KMS-11 (cell line): ENCODE measurements around the gene ANKRD52.
A peak's percentile ranks its signal among the peaks of the same experiment; 100 is the strongest.
"Not testable (repeated sequence)": the region's sequence is repeated elsewhere in the genome, so short reads cannot be mapped to it uniquely, and the experiment has no call there.

ENCODE experiments used
- H2AFZ ChIP-seq: fragments of 200-600 bp; sonication (generic); 2 replicates; pipeline ENCODE4 v1.6.1; 2016; ENCODE audit warnings: antibody characterized with exemption, mixed run types, low read depth
- H3K27ac ChIP-seq: fragments of 200-600 bp; sonication (generic); 2 replicates; pipeline ENCODE4 v1.6.1; 2016; ENCODE audit warnings: mild to moderate bottlenecking, mixed run types
- H3K27me3 ChIP-seq: fragments of 200-600 bp; sonication (generic); 2 replicates; pipeline ENCODE4 v1.6.1; 2017; ENCODE audit warnings: mild to moderate bottlenecking, low read depth, mixed run types, moderate library complexity; ENCODE audit not compliant: insufficient read depth
- H3K36me3 ChIP-seq: fragments of 200-600 bp; sonication (generic); 2 replicates; pipeline ENCODE4 v1.6.1; 2017; ENCODE audit warnings: mild to moderate bottlenecking, mixed run types; ENCODE audit not compliant: insufficient read depth
- H3K4me1 ChIP-seq: fragments of 200-600 bp; sonication (generic); 2 replicates; pipeline ENCODE4 v1.6.1; 2016; ENCODE audit warnings: mild to moderate bottlenecking, low read depth, mixed run types; ENCODE audit not compliant: poor library complexity, severe bottlenecking
- H3K4me2 ChIP-seq: fragments of 200-600 bp; sonication (generic); 2 replicates; pipeline ENCODE4 v1.7.0; 2016; ENCODE audit warnings: mild to moderate bottlenecking, mixed run types
- H3K4me3 ChIP-seq: fragments of 200-600 bp; sonication (generic); IDR thresholded peaks from 2 replicates; pipeline ENCODE4 v1.6.1; 2017; ENCODE audit warnings: low read depth, low read length, mixed read lengths; ENCODE audit not compliant: insufficient read depth
- H3K79me2 ChIP-seq: fragments of 200-600 bp; sonication (generic); 2 replicates; pipeline ENCODE4 v1.6.1; 2016; ENCODE audit warnings: low read depth, mixed run types; ENCODE audit not compliant: insufficient read depth
- H3K9ac ChIP-seq: fragments of 200-600 bp; sonication (generic); 2 replicates; pipeline ENCODE4 v1.6.1; 2016; ENCODE audit warnings: mild to moderate bottlenecking, mixed run types
- H4K20me1 ChIP-seq: fragments of 200-600 bp; sonication (generic); 2 replicates; pipeline ENCODE4 v1.6.1; 2016; ENCODE audit warnings: mild to moderate bottlenecking, mixed run types; ENCODE audit not compliant: insufficient read depth
- CTCF ChIP-seq: fragments of 200-600 bp; sonication (generic); conservative IDR thresholded peaks from 2 replicates; pipeline ENCODE4 v1.6.1; 2017; ENCODE audit warnings: low read depth, mild to moderate bottlenecking, antibody characterized with exemption, low read length, moderate library complexity, mixed read lengths

Gene ANKRD52

GRCh38 chr12:56198836-56199235 is 59.3 kb downstream of the ANKRD52 start:
- Histone ChIP-seq H3K79me2 (no peaks in the 10 kb centered on the region), H3K4me3 (no peak overlapping the region), H3K4me2 (no peak overlapping the region), H2AFZ (no peak overlapping the region), H4K20me1 (no peaks in the 10 kb centered on the region), H3K9ac (no peak overlapping the region), H3K27me3 (no peaks in the 10 kb centered on the region), H3K36me3 (no peaks in the 10 kb centered on the region), H3K27ac (no peak overlapping the region), H3K4me1 (peaks cover 5% of the 10 kb centered on the region)
- no peak for TF ChIP-seq CTCF

- Histone ChIP-seq H3K79me2 (no peaks in the 10 kb centered on the region), H3K27ac (no peak overlapping the region), H4K20me1 (no peaks in the 10 kb centered on the region), H3K4me3 (no peak overlapping the region), H3K9ac (no peak overlapping the region), H3K36me3 (no peaks in the 10 kb centered on the region), H3K4me2 (no peak overlapping the region), H3K4me1 (peaks cover 11% of the 10 kb centered on the region), H3K27me3 (no peaks in the 10 kb centered on the region), H2AFZ (no peak overlapping the region)
- no peak for TF ChIP-seq CTCF
Measured at GRCh38 chr12:56197921-56198635, 60.1 kb downstream of the ANKRD52 start.

GRCh38 chr12:56196818-56197550 is 61.2 kb downstream of the ANKRD52 start:
- not testable (repeated sequence) for H3K4me2 ChIP-seq, H2AFZ ChIP-seq, H3K27ac ChIP-seq, H4K20me1 ChIP-seq, H3K4me3 ChIP-seq, H3K27me3 ChIP-seq, H3K36me3 ChIP-seq, H3K9ac ChIP-seq, H3K79me2 ChIP-seq
- peaks cover 18% of the 10 kb centered on the region for H3K4me1 ChIP-seq

GRCh38 chr12:56193025-56193578 is 65.1 kb downstream of the ANKRD52 start:
- Histone ChIP-seq H3K4me2 (peak overlapping the region; percentile 4; the same call in 1 of the 2 replicates), H3K27me3 (no peaks in the 10 kb centered on the region), H3K79me2 (peaks cover 8% of the 10 kb centered on the region), H3K9ac (no peak overlapping the region), H3K36me3 (no peaks in the 10 kb centered on the region), H3K4me3 (no peak overlapping the region), H3K27ac (no peak overlapping the region), H4K20me1 (no peaks in the 10 kb centered on the region), H2AFZ (peak overlapping the region; percentile 75), H3K4me1 (peaks cover 25% of the 10 kb centered on the region)
- peak; percentile 100 for TF ChIP-seq CTCF

GRCh38 chr12:56192582-56192981 is 65.6 kb downstream of the ANKRD52 start:
- H3K4me1 ChIP-seq = peaks cover 31% of the 10 kb centered on the region
- 0 out of 2 replicates have a peak overlapping the region, but pooled peaks have one; percentile 4 for H3K4me2 ChIP-seq
- H3K4me3 ChIP-seq = no peak overlapping the region
- H2AFZ ChIP-seq = no peak overlapping the region
- TF ChIP-seq CTCF = no peak
- H3K79me2 ChIP-seq = peaks cover 13% of the 10 kb centered on the region
- H3K9ac ChIP-seq = no peak overlapping the region
- no peak overlapping the region for H3K27ac ChIP-seq
- H3K36me3 ChIP-seq = no peaks in the 10 kb centered on the region
- H4K20me1 ChIP-seq = no peaks in the 10 kb centered on the region
- H3K27me3 ChIP-seq = no peaks in the 10 kb centered on the region
